Skin epidermis (tissue), 12 donors: ENCODE results near the gene FYN.
A peak's percentile ranks its signal among the peaks of the same experiment; 100 is the strongest.

Source experiments
- H3K27ac ChIP-seq, 21 experiments: fragments of 200-600 bp; sonication (generic) in 11 of 21; one replicate each; pipeline ENCODE4 v1.5.0; 2020; ENCODE audit warnings: mild to moderate bottlenecking in 3 of 21, inconsistent platforms in 2 of 21, moderate library complexity in 2 of 21
- H3K4me3 ChIP-seq, 7 experiments: fragments of 200-600 bp; sonication (generic) in 2 of 7; one replicate each; pipeline ENCODE4 v1.5.0; 2020; ENCODE audit warnings: inconsistent platforms in 2 of 7, mild to moderate bottlenecking in 2 of 7, moderate library complexity in 1 of 7

The FYN gene

DNA sequence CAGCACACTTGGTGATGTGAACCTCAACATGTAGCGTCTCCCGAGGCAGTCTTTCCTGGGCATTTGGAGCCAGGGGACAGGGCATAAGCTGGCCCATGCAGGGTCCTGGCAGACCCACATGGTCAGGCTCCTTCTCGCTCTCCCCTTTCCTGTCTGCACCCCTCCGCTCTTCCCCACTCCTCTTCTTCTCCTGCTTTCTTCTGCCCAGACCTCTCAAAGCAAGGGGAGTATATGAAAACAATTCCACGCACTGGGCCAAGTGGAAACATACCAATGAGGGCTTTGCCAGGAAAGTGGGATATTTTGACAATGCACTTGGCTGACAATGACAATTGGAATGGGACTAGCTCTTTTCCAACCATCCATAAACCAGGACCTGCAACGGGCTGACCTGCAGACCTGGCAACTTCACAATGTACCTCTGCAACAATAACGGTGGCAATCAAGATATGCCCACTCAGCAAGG lies 208.7 kb downstream of the FYN start:
- H3K27ac ChIP-seq: peak overlapping the region in 10 of 21 experiments; percentile 7 to 71 (median 63)
- H3K4me3 ChIP-seq: no peak overlapping the region

DNA sequence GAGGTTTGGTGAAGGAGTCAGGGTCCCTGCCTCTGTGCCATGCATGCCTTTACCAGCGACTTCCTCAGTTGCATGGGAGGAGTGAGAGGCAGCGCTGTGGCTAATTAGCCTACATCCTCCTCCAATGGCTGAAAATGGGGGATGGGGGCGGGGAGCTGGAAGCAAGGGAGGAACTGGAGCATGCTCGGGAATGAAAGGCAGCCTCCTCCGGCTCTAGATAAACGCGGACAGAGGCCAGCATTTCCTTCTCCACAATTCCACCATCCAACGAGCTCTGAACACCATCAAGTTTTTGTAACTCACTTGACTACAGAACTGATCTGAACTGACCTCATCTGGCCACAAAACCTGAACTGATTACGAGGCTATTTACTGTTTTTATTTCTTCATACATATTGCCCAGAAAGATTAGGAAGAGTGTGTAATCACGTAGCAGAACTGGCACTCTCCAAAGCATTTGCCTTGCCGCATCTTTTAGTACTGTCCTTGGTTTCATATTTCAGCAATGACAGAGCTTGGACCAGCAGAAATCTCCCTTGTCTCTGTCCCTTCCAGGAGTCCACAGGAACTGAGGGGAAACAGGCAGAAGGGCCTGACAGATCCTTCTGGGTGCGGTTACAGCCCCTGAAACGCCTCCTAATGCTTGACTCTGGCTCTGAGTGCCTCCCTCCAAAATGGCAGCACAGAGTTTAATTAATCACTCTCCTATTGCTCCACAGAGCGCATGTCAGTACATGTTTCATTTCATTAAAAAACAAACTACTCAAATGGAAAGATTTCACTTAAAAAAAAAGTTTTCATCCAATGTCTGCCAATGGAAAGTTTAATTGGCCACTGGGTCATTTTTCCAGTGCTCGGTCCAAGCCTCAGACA lies 209.3 kb downstream of the FYN start:
- Histone ChIP-seq H3K27ac (peak overlapping the region in 16 of 21 experiments; percentile 7 to 71 (median 48)), H3K4me3 (no peak overlapping the region)

GRCh38 chr6:111662794-111663593 lies 210.3 kb downstream of the FYN start:
- no peak overlapping the region for H3K4me3 ChIP-seq
- peak overlapping the region in 15 of 21 experiments; percentile 7 to 71 (median 48) for H3K27ac ChIP-seq

DNA sequence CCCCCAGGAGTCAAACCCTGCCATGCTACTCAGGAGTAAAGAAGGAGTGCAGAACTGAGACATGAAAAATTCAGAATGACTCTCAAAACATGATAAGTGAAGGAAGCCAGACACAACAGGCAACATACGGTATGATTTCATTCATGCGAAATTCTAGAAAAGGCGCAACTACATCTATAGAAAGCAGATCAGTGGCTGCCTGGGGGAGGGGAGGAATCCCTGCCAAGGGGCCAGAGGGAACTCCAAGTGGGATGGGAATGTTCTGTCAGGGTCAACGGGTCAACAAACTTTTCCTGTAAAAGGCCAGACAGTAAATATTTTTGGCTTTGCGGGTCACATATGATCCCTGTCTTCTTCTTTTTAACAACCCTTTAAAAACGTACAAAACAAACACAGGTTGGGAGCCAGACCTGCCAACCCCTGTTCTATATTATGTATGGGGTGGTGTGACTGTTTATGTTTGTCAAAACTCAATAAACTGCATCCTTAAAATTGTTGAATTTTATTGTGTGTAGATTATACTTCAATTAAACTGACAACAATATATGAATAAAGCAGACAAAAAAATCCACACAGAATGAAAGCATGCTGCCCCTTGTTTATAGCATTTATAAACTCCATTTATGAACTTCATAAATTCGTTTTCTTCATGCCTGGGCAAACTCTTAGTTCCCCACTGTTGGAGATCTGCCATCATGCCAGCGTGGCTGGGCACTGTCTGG lies 211.0 kb downstream of the FYN start:
- H3K27ac ChIP-seq: peak overlapping the region in 7 of 21 experiments; percentile 10 to 71 (median 51)

GRCh38 chr6:111661541-111662061 lies 211.7 kb downstream of the FYN start:
- H3K27ac ChIP-seq: peak overlapping the region in 2 of 21 experiments; percentile 58 to 69
- H3K4me3 ChIP-seq: no peak overlapping the region

More for the DNA sequence above, 211.0 kb downstream of the FYN start:
- no peak overlapping the region for H3K4me3 ChIP-seq

GRCh38 chr6:111660531-111660930 lies 212.7 kb downstream of the FYN start:
- H3K4me3 ChIP-seq: no peak overlapping the region
- no peak overlapping the region for H3K27ac ChIP-seq

- H3K4me3 ChIP-seq: no peak overlapping the region
- H3K27ac ChIP-seq: peak overlapping the region in 8 of 21 experiments; percentile 3 to 77 (median 54)
Observed at GRCh38 chr6:111658462-111659154, 214.6 kb downstream of the FYN start.

DNA sequence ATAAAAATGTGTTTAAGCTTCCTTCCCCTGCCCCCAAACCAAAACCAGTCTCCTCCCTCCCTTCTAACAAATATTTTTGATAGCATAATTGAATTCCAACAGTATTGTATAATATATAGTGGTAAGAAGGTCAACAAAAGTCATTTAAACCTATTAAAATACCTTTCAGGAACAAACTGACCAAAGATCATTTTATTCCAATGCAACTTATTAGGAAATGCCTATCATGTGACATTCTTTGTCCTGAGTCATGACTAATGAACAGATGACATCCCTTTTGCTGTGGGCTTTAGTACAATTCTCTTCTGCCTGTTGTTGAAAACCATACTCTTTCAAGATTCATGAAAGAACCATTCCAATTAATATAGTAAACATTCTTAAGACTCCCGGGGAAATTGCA lies 216.1 kb downstream of the FYN start:
- peak overlapping the region in 5 of 21 experiments; percentile 28 to 65 (median 33) for H3K27ac ChIP-seq
- no peak overlapping the region for H3K4me3 ChIP-seq

DNA sequence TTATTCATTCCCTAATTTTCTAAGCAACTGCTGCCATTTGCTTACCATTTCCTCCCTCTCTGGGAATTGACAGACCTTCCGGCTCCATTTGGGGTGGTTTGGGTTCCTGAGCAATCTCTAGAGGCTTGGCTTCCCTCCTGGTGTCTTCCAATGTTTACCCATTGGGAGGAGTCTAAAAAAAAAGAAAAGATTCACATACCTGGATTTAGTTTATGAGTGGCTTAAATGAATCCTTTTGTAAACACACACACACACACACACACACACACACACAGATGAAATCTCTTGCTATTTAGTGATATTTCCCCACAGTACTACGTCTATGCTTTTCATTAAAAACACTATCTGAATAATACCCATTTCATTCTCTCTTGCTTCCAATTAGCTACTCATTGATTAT lies 219.3 kb downstream of the FYN start:
- Histone ChIP-seq H3K4me3 (no peak overlapping the region), H3K27ac (no peak overlapping the region)

- Histone ChIP-seq H3K4me3 (no peak overlapping the region), H3K27ac (no peak overlapping the region)
Observed at GRCh38 chr6:111653434-111653833, 219.8 kb downstream of the FYN start.

- no peak overlapping the region for H3K27ac ChIP-seq
- H3K4me3 ChIP-seq: no peak overlapping the region
Observed at GRCh38 chr6:111652156-111652555, 221.1 kb downstream of the FYN start.

GRCh38 chr6:111651185-111652034 lies 221.8 kb downstream of the FYN start:
- Histone ChIP-seq H3K4me3 (no peak overlapping the region), H3K27ac (no peak overlapping the region)

DNA sequence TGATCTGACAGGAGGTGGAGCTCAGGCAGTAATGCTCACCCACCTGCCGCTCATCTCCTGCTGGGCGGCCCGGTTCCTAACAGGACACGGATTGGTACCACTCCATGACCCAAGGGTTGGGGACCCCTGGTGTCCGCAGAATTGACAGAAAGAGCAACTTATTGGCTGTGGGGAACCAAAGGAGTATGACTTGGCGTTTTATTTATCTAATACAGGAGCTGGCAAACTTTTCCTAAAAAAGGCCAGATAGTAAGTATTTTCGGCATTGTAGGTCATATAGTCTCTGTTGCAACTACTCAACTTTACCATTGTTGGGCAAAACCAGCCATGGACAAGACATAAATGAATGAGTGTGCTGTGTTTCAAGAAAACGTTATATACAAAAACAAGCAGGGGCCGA lies 223.2 kb downstream of the FYN start:
- H3K27ac ChIP-seq: no peak overlapping the region

DNA sequence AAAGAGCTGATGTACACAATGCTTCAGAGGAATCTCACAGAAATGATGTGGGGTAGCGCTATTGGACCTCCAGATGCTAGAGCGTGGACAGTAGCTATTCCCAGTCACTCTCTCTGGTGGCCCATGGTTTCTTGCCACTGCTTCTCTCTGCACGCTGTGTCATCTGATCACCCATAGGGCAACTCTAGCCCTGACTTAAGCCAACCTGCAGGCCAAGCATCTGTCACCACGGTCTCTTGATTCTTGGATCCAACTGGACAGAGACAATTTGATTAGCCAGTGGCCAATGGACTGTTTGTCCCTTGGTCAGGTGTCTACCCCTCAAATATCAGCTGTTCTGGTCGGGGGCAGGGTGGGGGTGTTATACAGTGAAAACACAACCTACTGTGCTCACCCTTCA lies 225.2 kb downstream of the FYN start:
- Histone ChIP-seq H3K4me3 (no peak overlapping the region), H3K27ac (peak overlapping the region in 5 of 21 experiments; percentile 15 to 76 (median 41))

More for the DNA sequence above, 223.2 kb downstream of the FYN start:
- H3K4me3 ChIP-seq: no peak overlapping the region

GRCh38 chr6:111646942-111647341 lies 226.3 kb downstream of the FYN start:
- H3K4me3 ChIP-seq: no peak overlapping the region
- peak overlapping the region in 11 of 21 experiments; percentile 9 to 76 (median 35) for H3K27ac ChIP-seq

- H3K4me3 ChIP-seq: no peak overlapping the region
- peak overlapping the region in 3 of 21 experiments; percentile 68 to 76 (median 70) for H3K27ac ChIP-seq
Observed at GRCh38 chr6:111646034-111646433, 227.2 kb downstream of the FYN start.

DNA sequence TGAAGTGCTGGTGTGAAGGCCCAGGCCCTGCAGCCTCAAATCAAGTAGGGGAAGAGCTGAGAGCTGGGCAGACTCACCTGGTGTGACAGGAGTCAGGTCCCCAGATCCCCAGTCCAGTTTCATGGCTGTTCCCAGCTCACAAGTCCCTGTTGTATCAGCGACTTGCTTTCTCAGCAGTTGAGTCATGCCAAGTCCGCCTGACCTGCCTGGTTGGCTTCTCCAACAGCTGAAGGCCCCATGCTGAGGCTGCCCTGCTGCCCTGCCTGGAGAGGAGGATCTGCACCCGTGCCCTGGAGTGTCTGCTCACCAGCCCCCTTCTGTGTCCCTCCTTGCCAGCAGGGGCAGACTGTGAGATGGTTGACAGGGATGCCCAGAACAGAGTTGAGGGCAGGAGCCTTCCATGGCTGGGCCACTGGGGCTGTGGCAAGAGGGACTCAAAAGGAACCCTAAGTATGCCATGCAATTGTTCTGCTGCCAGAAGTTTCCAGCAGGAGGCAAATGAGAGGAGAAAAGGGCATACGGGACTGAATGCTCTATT lies 228.3 kb downstream of the FYN start:
- Histone ChIP-seq H3K4me3 (no peak overlapping the region), H3K27ac (peak overlapping the region in 1 of 21 experiments; percentile 40)
